ENCODE measurements around the gene SERPINE3.

- TF ChIP-seq ZNF274 (IDR thresholded peaks at IDR 0.05; ENCODE audit: low read depth, low read length) (no peak), YY1 (IDR thresholded peaks at IDR 0.05; ENCODE audit: insufficient read depth, insufficient read length) (no peak)
These were observed 40.7 kb upstream of the SERPINE3 start for GRCh38 chr13:51298812-51299211.
